Measurements from ENCODE around the gene ELL2. TPM values are rescaled to one million over a fixed set of nuclear protein-coding genes. Genes with fewer than 3 reads are reported as not detected.
"Not testable (repeated sequence)": the region's sequence is repeated elsewhere in the genome, so short reads cannot be mapped to it uniquely, and the experiment has no call there.

The ELL2 gene
- total RNA-seq, 2 experiments from 2014 or later = 54.4 to 59.0 TPM

GRCh38 chr5:95858661-95859595, 102.7 kb downstream of the ELL2 start:
- peak overlapping the region; percentile 43 for H3K4me3 Mint-ChIP-seq
- CTCF ChIA-PET = interaction anchor here (0.9 to 7.2 kb wide), 13 partner anchors 10 to 844 kb away, joined by 3 to 75 read pairs (median 5); partner anchors contain the start of gene ELL2

GRCh38 chr5:95858023-95858461, 103.6 kb downstream of the ELL2 start:
- Mint-ChIP-seq H3K36me3 (ENCODE audit: low read depth) (no peaks in the 10 kb centered on the region), H3K4me1 (peaks cover 44% of the 10 kb centered on the region), H3K9me3 (no peaks in the 10 kb centered on the region), H3K27me3 (no peaks in the 10 kb centered on the region), H3K27ac (no peak overlapping the region), H3K4me3 (no peak overlapping the region)
- POLR2A ChIA-PET = no interaction called here
- CTCF ChIA-PET = interaction anchor here (0.6 to 7.2 kb wide), 7 partner anchors 9 to 485 kb away, joined by 3 to 75 read pairs (median 8); partner anchors contain the start of gene ELL2
- no peak for DNase-seq

More at GRCh38 chr5:95858661-95859595, 102.7 kb downstream of the ELL2 start:
- Mint-ChIP-seq H3K27me3 (no peaks in the 10 kb centered on the region), H3K36me3 (ENCODE audit: low read depth) (no peaks in the 10 kb centered on the region), H3K9me3 (no peaks in the 10 kb centered on the region), H3K4me1 (peaks cover 50% of the 10 kb centered on the region), H3K27ac (peak overlapping the region; percentile 28)
- DNase-seq = peak; percentile 92
- POLR2A ChIA-PET = interaction anchor here (0.9 to 2.0 kb wide), 4 partner anchors 10 to 477 kb away, joined by 3 to 7 read pairs (median 4); no protein-coding TSS in a partner anchor

DNA sequence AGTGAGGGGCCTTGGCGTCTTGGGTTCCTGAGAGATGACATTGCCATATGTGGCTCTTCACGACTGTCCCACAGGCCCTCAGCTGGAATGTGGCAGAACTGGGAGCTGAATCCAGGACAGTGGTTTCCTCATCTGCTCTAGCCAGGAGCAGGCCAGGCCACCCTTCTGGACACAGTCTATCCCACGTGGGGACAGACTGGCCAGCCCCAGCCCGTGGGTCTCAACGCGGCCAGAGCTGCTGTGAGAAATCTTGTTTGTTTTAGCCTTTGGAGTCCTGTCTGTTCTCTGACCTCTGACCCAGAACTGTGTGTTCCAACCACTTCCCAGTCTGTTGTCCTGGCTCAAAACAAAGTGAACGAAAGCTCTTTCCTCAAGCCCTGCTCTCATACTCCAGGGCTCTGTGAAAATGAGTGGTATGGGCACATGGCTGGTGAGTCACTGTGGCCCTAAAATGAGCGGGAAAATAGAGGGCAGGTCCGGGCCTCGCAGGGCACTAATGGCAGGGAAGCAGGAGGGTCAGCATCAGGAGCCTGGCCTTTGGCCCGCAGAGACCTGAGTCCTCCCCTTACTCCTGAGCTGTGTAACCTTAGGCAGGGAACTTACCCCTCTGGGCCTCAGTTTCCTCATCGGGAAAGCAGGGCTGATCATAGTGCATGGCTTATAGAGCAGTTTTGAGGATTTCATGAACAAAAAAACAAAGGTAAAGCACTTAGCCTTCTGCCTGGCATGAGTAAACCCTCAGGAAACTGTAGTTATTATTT, 104.3 kb downstream of the ELL2 start:
- Mint-ChIP-seq H3K36me3 (ENCODE audit: low read depth) (no peaks in the 10 kb centered on the region), H3K9me3 (no peaks in the 10 kb centered on the region), H3K27me3 (no peaks in the 10 kb centered on the region), H3K4me3 (no peak overlapping the region), H3K4me1 (peaks cover 38% of the 10 kb centered on the region), H3K27ac (no peak overlapping the region)
- no peak for DNase-seq
- ChIA-PET CTCF (interaction anchor here (0.6 to 14.8 kb wide), 8 partner anchors 8 to 598 kb away, joined by 3 to 354 read pairs (median 8); no protein-coding TSS in a partner anchor), POLR2A (no interaction called here)

DNA sequence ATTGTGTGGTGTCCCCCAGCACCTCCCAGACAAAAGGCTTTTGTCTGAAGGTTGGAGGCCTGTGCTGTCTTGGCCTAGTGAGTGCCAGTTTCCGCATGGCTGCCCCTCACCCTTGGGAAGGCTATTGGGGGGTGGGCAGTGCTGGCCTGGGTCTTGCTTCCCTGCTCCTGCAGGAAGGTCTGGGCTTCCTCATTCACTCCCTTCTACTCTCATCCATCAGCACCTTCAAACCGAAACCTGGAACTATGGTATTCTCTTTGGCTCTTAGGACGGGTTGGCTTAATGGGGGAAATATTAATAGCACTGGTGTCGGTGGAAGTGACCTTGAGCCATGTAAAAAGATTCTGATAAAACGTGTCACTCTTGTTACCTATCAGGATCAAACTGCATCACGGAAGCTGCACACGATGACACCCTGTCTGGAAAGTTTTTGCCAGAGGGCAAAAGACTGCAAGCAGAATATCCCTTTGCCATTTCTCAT, 105.1 kb downstream of the ELL2 start:
- Mint-ChIP-seq H3K27ac (no peak overlapping the region), H3K4me1 (peaks cover 29% of the 10 kb centered on the region), H3K27me3 (no peaks in the 10 kb centered on the region), H3K36me3 (ENCODE audit: low read depth) (no peaks in the 10 kb centered on the region), H3K9me3 (no peaks in the 10 kb centered on the region), H3K4me3 (no peak overlapping the region)
- DNase-seq = no peak
- ChIA-PET CTCF (interaction anchor here (0.7 to 14.8 kb wide), 6 partner anchors 10 to 599 kb away, joined by 3 to 354 read pairs (median 22); no protein-coding TSS in a partner anchor), POLR2A (no interaction called here)

DNA sequence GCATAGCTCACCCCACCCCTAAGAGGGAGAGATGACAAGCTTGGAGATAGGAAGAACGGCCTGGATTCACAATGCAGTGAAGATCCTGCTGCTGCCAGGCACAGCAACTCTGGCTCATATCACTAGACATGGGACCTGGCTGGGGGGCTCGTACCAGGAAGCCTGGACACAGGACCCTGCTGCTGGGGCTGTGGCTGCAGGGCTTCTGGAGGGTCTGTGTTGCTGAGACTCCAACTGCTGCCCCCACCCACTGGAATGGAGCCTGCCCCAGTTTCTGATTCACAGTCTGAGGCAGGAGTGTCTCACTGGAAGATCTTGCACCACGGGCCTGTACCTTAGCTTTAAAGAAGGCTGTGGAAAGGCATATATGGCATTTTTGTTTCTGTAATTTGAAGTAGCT, 108.2 kb downstream of the ELL2 start:
- H3K4me1 Mint-ChIP-seq = peaks cover 10% of the 10 kb centered on the region
- H3K36me3 Mint-ChIP-seq (ENCODE audit: low read depth) = no peaks in the 10 kb centered on the region
- no peaks in the 10 kb centered on the region for H3K9me3 Mint-ChIP-seq
- peaks cover 4% of the 10 kb centered on the region for H3K27me3 Mint-ChIP-seq
- no peak overlapping the region for H3K4me3 Mint-ChIP-seq
- DNase-seq = no peak
- CTCF ChIA-PET = interaction anchor here (0.7 to 14.8 kb wide), 5 partner anchors 10 to 483 kb away, joined by 3 to 354 read pairs (median 4); no protein-coding TSS in a partner anchor
- no peak overlapping the region for H3K27ac Mint-ChIP-seq
- POLR2A ChIA-PET = interaction anchor here (0.7 to 1.1 kb wide), 2 partner anchors 9 to 16 kb away, joined by 3 read pairs; no protein-coding TSS in a partner anchor

DNA sequence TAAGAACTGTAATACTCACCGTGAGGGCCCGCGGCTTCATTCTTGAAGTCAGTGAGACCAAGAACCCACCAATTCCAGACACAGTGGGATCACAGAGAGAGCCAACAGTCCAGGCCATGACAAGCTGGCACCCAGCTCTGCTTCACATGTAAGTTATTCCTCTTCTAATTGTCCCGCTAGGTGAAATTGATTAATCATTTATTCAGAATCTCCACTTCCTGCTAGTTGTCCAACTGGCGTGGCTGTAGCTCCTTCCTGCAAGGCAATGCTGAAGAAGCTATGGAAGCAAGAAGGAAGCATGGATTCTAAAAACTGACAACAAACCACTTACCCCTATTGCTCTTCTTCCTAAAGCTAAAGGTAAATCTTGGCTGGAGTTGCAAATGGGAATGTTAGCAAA, 109.1 kb downstream of the ELL2 start:
- POLR2A ChIA-PET = interaction anchor here (1.1 kb wide), 1 partner anchor 9 kb away, joined by 3 read pairs; no protein-coding TSS in a partner anchor
- H3K9me3 Mint-ChIP-seq = no peaks in the 10 kb centered on the region
- H3K27ac Mint-ChIP-seq = no peak overlapping the region

DNA sequence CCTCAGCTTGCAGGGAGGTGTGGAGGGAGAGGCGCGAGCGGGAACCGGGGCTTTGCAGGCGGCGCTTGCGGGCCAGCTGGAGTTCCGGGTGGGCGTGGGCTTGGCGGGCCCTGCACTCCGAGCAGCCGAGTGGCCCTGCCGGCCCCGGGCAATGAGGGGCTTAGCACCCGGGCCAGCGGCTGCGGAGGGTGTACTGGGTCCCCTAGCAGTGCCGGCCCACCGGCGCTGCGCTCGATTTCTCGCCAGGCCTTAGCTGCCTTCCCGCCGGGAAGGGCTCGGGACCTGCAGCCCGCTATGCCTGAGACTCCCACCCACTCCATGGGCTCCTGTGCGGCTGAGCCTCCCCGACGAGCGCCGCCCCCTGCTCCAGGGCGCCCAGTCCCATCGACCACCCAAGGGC, 110.5 kb downstream of the ELL2 start:
- H3K27me3 Mint-ChIP-seq; H3K4me3 Mint-ChIP-seq; H3K27ac Mint-ChIP-seq; DNase-seq; H3K4me1 Mint-ChIP-seq; POLR2A ChIA-PET; H3K9me3 Mint-ChIP-seq; H3K36me3 Mint-ChIP-seq (ENCODE audit: low read depth): not testable (repeated sequence)
- CTCF ChIA-PET = interaction anchor here (1.4 to 14.8 kb wide), 3 partner anchors 17 to 69 kb away, joined by 3 to 354 read pairs (median 5); no protein-coding TSS in a partner anchor

More for the DNA sequence above, 109.1 kb downstream of the ELL2 start:
- no peaks in the 10 kb centered on the region for H3K36me3 Mint-ChIP-seq (ENCODE audit: low read depth)
- DNase-seq = no peak
- peaks cover 6% of the 10 kb centered on the region for H3K4me1 Mint-ChIP-seq
- H3K4me3 Mint-ChIP-seq = no peak overlapping the region
- CTCF ChIA-PET = interaction anchor here (0.8 to 14.8 kb wide), 3 partner anchors 9 to 70 kb away, joined by 3 to 354 read pairs (median 4); no protein-coding TSS in a partner anchor
- peaks cover 8% of the 10 kb centered on the region for H3K27me3 Mint-ChIP-seq

- H3K27ac Mint-ChIP-seq = no peak overlapping the region
- H3K9me3 Mint-ChIP-seq = no peaks in the 10 kb centered on the region
- ChIA-PET POLR2A (interaction anchor here (1.0 kb wide), 2 partner anchors 26 to 69 kb away, joined by 3 read pairs; no protein-coding TSS in a partner anchor), CTCF (interaction anchor here (0.9 to 14.8 kb wide), 4 partner anchors 16 to 186 kb away, joined by 3 to 354 read pairs (median 6); no protein-coding TSS in a partner anchor)
- peaks cover 8% of the 10 kb centered on the region for H3K4me1 Mint-ChIP-seq
- no peaks in the 10 kb centered on the region for H3K36me3 Mint-ChIP-seq (ENCODE audit: low read depth)
- H3K27me3 Mint-ChIP-seq = peaks cover 8% of the 10 kb centered on the region
- H3K4me3 Mint-ChIP-seq = no peak overlapping the region
- DNase-seq = no peak
Observed at GRCh38 chr5:95850391-95850894, 111.2 kb downstream of the ELL2 start.

GRCh38 chr5:95848701-95849100, 113.0 kb downstream of the ELL2 start:
- Mint-ChIP-seq H3K4me3 (no peak overlapping the region), H3K27ac (no peak overlapping the region), H3K9me3 (no peaks in the 10 kb centered on the region), H3K36me3 (ENCODE audit: low read depth) (no peaks in the 10 kb centered on the region), H3K4me1 (peaks cover 22% of the 10 kb centered on the region), H3K27me3 (peaks cover 8% of the 10 kb centered on the region)
- ChIA-PET CTCF (interaction anchor here (0.7 to 14.8 kb wide), 15 partner anchors 10 to 486 kb away, joined by 3 to 354 read pairs (median 6); partner anchors contain the start of gene RFESD), POLR2A (interaction anchor here (0.9 to 2.2 kb wide), 4 partner anchors 25 to 79 kb away, joined by 3 to 9 read pairs (median 3); no protein-coding TSS in a partner anchor)
- DNase-seq = no peak

GRCh38 chr5:95847261-95847592, 114.4 kb downstream of the ELL2 start:
- POLR2A ChIA-PET = interaction anchor here (1.0 to 2.2 kb wide), 2 partner anchors 66 kb away, joined by 3 to 9 read pairs; no protein-coding TSS in a partner anchor
- H3K27ac Mint-ChIP-seq = no peak overlapping the region

DNA sequence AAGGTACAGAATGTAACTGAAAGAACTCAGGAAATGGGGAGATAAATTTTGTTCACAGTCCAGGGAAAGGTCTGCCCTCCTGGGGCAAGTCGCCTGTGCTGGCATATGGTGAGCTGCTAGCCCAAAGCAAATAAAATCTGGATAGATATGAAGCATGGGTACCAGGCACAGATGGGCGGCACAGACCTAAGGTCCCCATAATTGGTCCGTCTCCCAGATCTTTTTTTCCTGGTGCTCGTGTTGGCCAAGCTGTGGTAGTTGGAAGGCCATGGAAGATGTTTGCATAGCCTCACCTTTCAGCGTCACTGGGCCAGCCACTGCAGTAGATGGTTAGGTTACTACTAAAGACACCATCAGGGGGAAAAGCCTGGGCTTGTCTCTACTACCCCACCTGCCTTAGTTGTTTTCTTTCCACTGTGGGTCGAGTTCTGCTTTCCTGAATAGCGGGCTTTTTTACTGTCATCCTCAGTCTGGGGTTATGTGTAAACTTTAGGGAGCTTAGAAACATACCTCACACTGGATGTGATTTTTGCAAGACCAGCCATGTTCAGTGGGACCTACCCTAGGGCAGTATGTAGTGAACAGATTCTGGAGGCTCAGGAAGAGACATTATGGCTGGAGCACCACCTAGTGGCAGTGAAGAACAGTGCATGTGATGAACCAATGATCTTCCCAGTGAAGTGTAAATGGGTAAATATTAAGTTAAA, 114.9 kb downstream of the ELL2 start:
- Mint-ChIP-seq H3K36me3 (ENCODE audit: low read depth) (no peaks in the 10 kb centered on the region), H3K4me1 (peaks cover 38% of the 10 kb centered on the region), H3K27ac (no peak overlapping the region), H3K27me3 (peaks cover 10% of the 10 kb centered on the region), H3K4me3 (no peak overlapping the region), H3K9me3 (no peaks in the 10 kb centered on the region)
- ChIA-PET POLR2A (interaction anchor here (1.0 kb wide), 1 partner anchor 66 kb away, joined by 3 read pairs; no protein-coding TSS in a partner anchor), CTCF (interaction anchor here (0.6 to 14.8 kb wide), 15 partner anchors 10 to 463 kb away, joined by 3 to 354 read pairs (median 6); partner anchors contain the start of genes GLRX and RFESD)
- DNase-seq = peak; percentile 72

More at GRCh38 chr5:95847261-95847592, 114.4 kb downstream of the ELL2 start:
- H3K27me3 Mint-ChIP-seq = peaks cover 10% of the 10 kb centered on the region
- H3K9me3 Mint-ChIP-seq = no peaks in the 10 kb centered on the region
- no peak for DNase-seq
- peaks cover 36% of the 10 kb centered on the region for H3K4me1 Mint-ChIP-seq
- no peak overlapping the region for H3K4me3 Mint-ChIP-seq
- CTCF ChIA-PET = interaction anchor here (0.9 to 14.8 kb wide), 15 partner anchors 10 to 463 kb away, joined by 3 to 354 read pairs (median 9); partner anchors contain the start of genes GLRX and RFESD
- H3K36me3 Mint-ChIP-seq (ENCODE audit: low read depth) = no peaks in the 10 kb centered on the region

All from activated CD4-positive, alpha-beta memory T cell treated with anti-CD3 and anti-CD28 coated beads, Interleukin-2, amount 10 ng/mL, durations not matched to agents 7 days and 5 days (primary cell).